ENCODE measurements around the gene P2RY6.
"Not testable (repeated sequence)": the region's sequence is repeated elsewhere in the genome, so short reads cannot be mapped to it uniquely, and the experiment has no call there.

The P2RY6 gene

GRCh38 chr11:73269459-73270015 lies 2.6 kb upstream of the P2RY6 start:
- Histone ChIP-seq H3K27me3 (replicated peaks; ENCODE audit: control insufficient read depth, insufficient read depth, low read length, poor library complexity, severe bottlenecking) (peaks cover 5% of the 10 kb centered on the region), H3K27ac (ENCODE audit: insufficient read depth, low read length, poor library complexity, severe bottlenecking) (no peak overlapping the region), H3K36me3 (ENCODE audit: control insufficient read depth, insufficient read depth, low read length) (no peaks in the 10 kb centered on the region), H3K4me3 (ENCODE audit: insufficient read depth, low read depth, low read length, poor library complexity, severe bottlenecking) (no peak overlapping the region), H3K9me3 (ENCODE audit: control insufficient read depth, low read length) (no peaks in the 10 kb centered on the region), H3K4me1 (ENCODE audit: control insufficient read depth, insufficient read depth, low read length, poor library complexity, severe bottlenecking) (no peaks in the 10 kb centered on the region)
- DNase-seq: no peak

GRCh38 chr11:73270016-73270854 lies 1.9 kb upstream of the P2RY6 start:
- Histone ChIP-seq H3K4me3 (ENCODE audit: insufficient read depth, low read depth, low read length, poor library complexity, severe bottlenecking) (no peak overlapping the region), H3K27ac (ENCODE audit: insufficient read depth, low read length, poor library complexity, severe bottlenecking) (no peak overlapping the region), H3K9me3 (ENCODE audit: control insufficient read depth, low read length) (no peaks in the 10 kb centered on the region), H3K4me1 (ENCODE audit: control insufficient read depth, insufficient read depth, low read length, poor library complexity, severe bottlenecking) (no peaks in the 10 kb centered on the region), H3K36me3 (ENCODE audit: control insufficient read depth, insufficient read depth, low read length) (no peaks in the 10 kb centered on the region), H3K27me3 (replicated peaks; ENCODE audit: control insufficient read depth, insufficient read depth, low read length, poor library complexity, severe bottlenecking) (peaks cover 4% of the 10 kb centered on the region)
- no peak for DNase-seq

- H3K4me1 ChIP-seq (ENCODE audit: control insufficient read depth, insufficient read depth, low read length, poor library complexity, severe bottlenecking): no peaks in the 10 kb centered on the region
- no peak for DNase-seq
- no peak overlapping the region for H3K27ac ChIP-seq (ENCODE audit: insufficient read depth, low read length, poor library complexity, severe bottlenecking)
- H3K36me3 ChIP-seq (ENCODE audit: control insufficient read depth, insufficient read depth, low read length): no peaks in the 10 kb centered on the region
- peaks cover 4% of the 10 kb centered on the region for H3K27me3 ChIP-seq (replicated peaks; ENCODE audit: control insufficient read depth, insufficient read depth, low read length, poor library complexity, severe bottlenecking)
- H3K9me3 ChIP-seq (ENCODE audit: control insufficient read depth, low read length): no peaks in the 10 kb centered on the region
- no peak overlapping the region for H3K4me3 ChIP-seq (ENCODE audit: insufficient read depth, low read depth, low read length, poor library complexity, severe bottlenecking)
These were observed 1.2 kb upstream of the P2RY6 start for GRCh38 chr11:73270855-73271477.

GRCh38 chr11:73271478-73271865 lies 666 bp upstream of the P2RY6 start:
- H3K4me1 ChIP-seq (ENCODE audit: control insufficient read depth, insufficient read depth, low read length, poor library complexity, severe bottlenecking); H3K9me3 ChIP-seq (ENCODE audit: control insufficient read depth, low read length); H3K36me3 ChIP-seq (ENCODE audit: control insufficient read depth, insufficient read depth, low read length); H3K4me3 ChIP-seq (ENCODE audit: insufficient read depth, low read depth, low read length, poor library complexity, severe bottlenecking); DNase-seq; H3K27ac ChIP-seq (ENCODE audit: insufficient read depth, low read length, poor library complexity, severe bottlenecking); H3K27me3 ChIP-seq (replicated peaks; ENCODE audit: control insufficient read depth, insufficient read depth, low read length, poor library complexity, severe bottlenecking): not testable (repeated sequence)

GRCh38 chr11:73272680-73273038 lies 521 bp downstream of the P2RY6 start:
- DNase-seq: no peak
- H3K9me3 ChIP-seq (ENCODE audit: control insufficient read depth, low read length): no peaks in the 10 kb centered on the region
- peaks cover 4% of the 10 kb centered on the region for H3K27me3 ChIP-seq (replicated peaks; ENCODE audit: control insufficient read depth, insufficient read depth, low read length, poor library complexity, severe bottlenecking)
- H3K4me1 ChIP-seq (ENCODE audit: control insufficient read depth, insufficient read depth, low read length, poor library complexity, severe bottlenecking): no peaks in the 10 kb centered on the region
- no peak overlapping the region for H3K4me3 ChIP-seq (ENCODE audit: insufficient read depth, low read depth, low read length, poor library complexity, severe bottlenecking)
- H3K36me3 ChIP-seq (ENCODE audit: control insufficient read depth, insufficient read depth, low read length): no peaks in the 10 kb centered on the region
- H3K27ac ChIP-seq (ENCODE audit: insufficient read depth, low read length, poor library complexity, severe bottlenecking): no peak overlapping the region

- Histone ChIP-seq H3K9me3 (ENCODE audit: control insufficient read depth, low read length) (no peaks in the 10 kb centered on the region), H3K4me1 (ENCODE audit: control insufficient read depth, insufficient read depth, low read length, poor library complexity, severe bottlenecking) (no peaks in the 10 kb centered on the region), H3K36me3 (ENCODE audit: control insufficient read depth, insufficient read depth, low read length) (no peaks in the 10 kb centered on the region), H3K27ac (ENCODE audit: insufficient read depth, low read length, poor library complexity, severe bottlenecking) (no peak overlapping the region), H3K4me3 (ENCODE audit: insufficient read depth, low read depth, low read length, poor library complexity, severe bottlenecking) (no peak overlapping the region), H3K27me3 (replicated peaks; ENCODE audit: control insufficient read depth, insufficient read depth, low read length, poor library complexity, severe bottlenecking) (peaks cover 4% of the 10 kb centered on the region)
- no peak for DNase-seq
These were observed 1.2 kb downstream of the P2RY6 start for GRCh38 chr11:73273222-73273895.

GRCh38 chr11:73274191-73274590 lies 2.1 kb downstream of the P2RY6 start:
- H3K9me3 ChIP-seq (ENCODE audit: control insufficient read depth, low read length); H3K4me3 ChIP-seq (ENCODE audit: insufficient read depth, low read depth, low read length, poor library complexity, severe bottlenecking); DNase-seq; H3K27me3 ChIP-seq (replicated peaks; ENCODE audit: control insufficient read depth, insufficient read depth, low read length, poor library complexity, severe bottlenecking); H3K4me1 ChIP-seq (ENCODE audit: control insufficient read depth, insufficient read depth, low read length, poor library complexity, severe bottlenecking); H3K36me3 ChIP-seq (ENCODE audit: control insufficient read depth, insufficient read depth, low read length); H3K27ac ChIP-seq (ENCODE audit: insufficient read depth, low read length, poor library complexity, severe bottlenecking): not testable (repeated sequence)

GRCh38 chr11:73274722-73275380 lies 2.7 kb downstream of the P2RY6 start:
- no peak overlapping the region for H3K27ac ChIP-seq (ENCODE audit: insufficient read depth, low read length, poor library complexity, severe bottlenecking)
- H3K36me3 ChIP-seq (ENCODE audit: control insufficient read depth, insufficient read depth, low read length): no peaks in the 10 kb centered on the region
- no peaks in the 10 kb centered on the region for H3K4me1 ChIP-seq (ENCODE audit: control insufficient read depth, insufficient read depth, low read length, poor library complexity, severe bottlenecking)
- no peak overlapping the region for H3K4me3 ChIP-seq (ENCODE audit: insufficient read depth, low read depth, low read length, poor library complexity, severe bottlenecking)
- H3K27me3 ChIP-seq (replicated peaks; ENCODE audit: control insufficient read depth, insufficient read depth, low read length, poor library complexity, severe bottlenecking): peaks cover 4% of the 10 kb centered on the region
- no peaks in the 10 kb centered on the region for H3K9me3 ChIP-seq (ENCODE audit: control insufficient read depth, low read length)
- DNase-seq: no peak

GRCh38 chr11:73275381-73275750 lies 3.2 kb downstream of the P2RY6 start:
- H3K9me3 ChIP-seq (ENCODE audit: control insufficient read depth, low read length): no peaks in the 10 kb centered on the region
- H3K27me3 ChIP-seq (replicated peaks; ENCODE audit: control insufficient read depth, insufficient read depth, low read length, poor library complexity, severe bottlenecking): peaks cover 4% of the 10 kb centered on the region
- H3K4me1 ChIP-seq (ENCODE audit: control insufficient read depth, insufficient read depth, low read length, poor library complexity, severe bottlenecking): no peaks in the 10 kb centered on the region
- no peaks in the 10 kb centered on the region for H3K36me3 ChIP-seq (ENCODE audit: control insufficient read depth, insufficient read depth, low read length)
- DNase-seq: no peak
- H3K4me3 ChIP-seq (ENCODE audit: insufficient read depth, low read depth, low read length, poor library complexity, severe bottlenecking): no peak overlapping the region
- H3K27ac ChIP-seq (ENCODE audit: insufficient read depth, low read length, poor library complexity, severe bottlenecking): no peak overlapping the region
